AG09309 (cell line): ENCODE data around the gene DAB2IP.

Experiments
- DNase-seq: peaks from one replicate; pipeline ENCODE4 v3.0.0-alpha.2; 2010; ENCODE audit warnings: low read depth
- H3K4me3 ChIP-seq: 2 replicates; pipeline ENCODE4 v1.5.1; 2011; ENCODE audit warnings: mild to moderate bottlenecking, low read depth, low read length, moderate library complexity; ENCODE audit not compliant: control insufficient read depth
- CTCF ChIP-seq: IDR thresholded peaks from 2 replicates; pipeline ENCODE4 v1.5.1; 2011; ENCODE audit warnings: mild to moderate bottlenecking, low read depth, low read length, inconsistent platforms; ENCODE audit not compliant: insufficient read depth, control insufficient read depth; ENCODE audit errors: missing control alignments

Gene DAB2IP

GRCh38 chr9:121759996-121760395 lies 108.6 kb downstream of the DAB2IP start:
- no peak for TF ChIP-seq CTCF
- no peak for DNase-seq
- H3K4me3 ChIP-seq: no peak overlapping the region

GRCh38 chr9:121760571-121760970 lies 109.1 kb downstream of the DAB2IP start:
- TF ChIP-seq CTCF: no peak
- no peak overlapping the region for H3K4me3 ChIP-seq
- DNase-seq: no peak

- TF ChIP-seq CTCF: no peak
- no peak for DNase-seq
These were observed 111.7 kb downstream of the DAB2IP start for GRCh38 chr9:121763131-121763530.

GRCh38 chr9:121763561-121764370 lies 112.3 kb downstream of the DAB2IP start:
- no peak overlapping the region for H3K4me3 ChIP-seq

More at GRCh38 chr9:121763131-121763530, 111.7 kb downstream of the DAB2IP start:
- H3K4me3 ChIP-seq: no peak overlapping the region

GRCh38 chr9:121764371-121764730 lies 112.9 kb downstream of the DAB2IP start:
- no peak for TF ChIP-seq CTCF
- DNase-seq: no peak

More at GRCh38 chr9:121763561-121764370, 112.3 kb downstream of the DAB2IP start:
- no peak for DNase-seq
- no peak for TF ChIP-seq CTCF

GRCh38 chr9:121765021-121765950 lies 113.9 kb downstream of the DAB2IP start:
- H3K4me3 ChIP-seq: no peak overlapping the region
- no peak for TF ChIP-seq CTCF
- DNase-seq: no peak

More at GRCh38 chr9:121764371-121764730, 112.9 kb downstream of the DAB2IP start:
- no peak overlapping the region for H3K4me3 ChIP-seq
